Measurements from ENCODE around the gene CRB2. TPM values are rescaled to one million over a fixed set of nuclear protein-coding genes. Genes with fewer than 3 reads are reported as not detected.

Gene CRB2
- total RNA-seq, 1 donor from 2014 or later, result not detected

GRCh38 chr9:123357743-123358059 lies 1.7 kb downstream of the CRB2 start:
- Histone ChIP-seq H3K4me3 (ENCODE audit: low read depth, low read length) (no peak overlapping the region), H3K36me3 (ENCODE audit: control insufficient read depth, insufficient read depth, low read length) (no peaks in the 10 kb centered on the region), H3K27me3 (ENCODE audit: control insufficient read depth, insufficient read depth, low read length) (peaks cover 2% of the 10 kb centered on the region)
- TF ChIP-seq CTCF (IDR thresholded peaks at IDR 0.05; ENCODE audit: insufficient read depth, low read length, severe bottlenecking), result no peak
- DNase-seq (ENCODE audit: low read depth) (no peak), FAIRE-seq (no peak)

- no peak overlapping the region for H3K4me3 ChIP-seq (ENCODE audit: low read depth, low read length)
- H3K36me3 ChIP-seq (ENCODE audit: control insufficient read depth, insufficient read depth, low read length), result no peaks in the 10 kb centered on the region
- DNase-seq (ENCODE audit: low read depth) (no peak), FAIRE-seq (no peak)
- TF ChIP-seq CTCF (IDR thresholded peaks at IDR 0.05; ENCODE audit: insufficient read depth, low read length, severe bottlenecking), result no peak
- H3K27me3 ChIP-seq (ENCODE audit: control insufficient read depth, insufficient read depth, low read length), result peaks cover 2% of the 10 kb centered on the region
Observed at GRCh38 chr9:123358181-123358905, 2.3 kb downstream of the CRB2 start.

- FAIRE-seq, result no peak
- no peak for DNase-seq (ENCODE audit: low read depth)
- Histone ChIP-seq H3K4me3 (ENCODE audit: low read depth, low read length) (no peak overlapping the region), H3K27me3 (ENCODE audit: control insufficient read depth, insufficient read depth, low read length) (peaks cover 2% of the 10 kb centered on the region), H3K36me3 (ENCODE audit: control insufficient read depth, insufficient read depth, low read length) (no peaks in the 10 kb centered on the region)
- TF ChIP-seq CTCF (IDR thresholded peaks at IDR 0.05; ENCODE audit: insufficient read depth, low read length, severe bottlenecking), result no peak
Observed at GRCh38 chr9:123359106-123359505, 3.1 kb downstream of the CRB2 start.

GRCh38 chr9:123359546-123359945 lies 3.5 kb downstream of the CRB2 start:
- no peak for TF ChIP-seq CTCF (IDR thresholded peaks at IDR 0.05; ENCODE audit: insufficient read depth, low read length, severe bottlenecking)
- H3K4me3 ChIP-seq (ENCODE audit: low read depth, low read length), result no peak overlapping the region
- DNase-seq (ENCODE audit: low read depth) (no peak), FAIRE-seq (no peak)
- no peaks in the 10 kb centered on the region for H3K36me3 ChIP-seq (ENCODE audit: control insufficient read depth, insufficient read depth, low read length)
- H3K27me3 ChIP-seq (ENCODE audit: control insufficient read depth, insufficient read depth, low read length), result peaks cover 2% of the 10 kb centered on the region

GRCh38 chr9:123360161-123361085 lies 4.4 kb downstream of the CRB2 start:
- no peak for DNase-seq (ENCODE audit: low read depth)
- no peak for FAIRE-seq

More at GRCh38 chr9:123360161-123361085, 4.4 kb downstream of the CRB2 start:
- no peak for TF ChIP-seq CTCF (IDR thresholded peaks at IDR 0.05; ENCODE audit: insufficient read depth, low read length, severe bottlenecking)
- Histone ChIP-seq H3K4me3 (ENCODE audit: low read depth, low read length) (no peak overlapping the region), H3K27me3 (ENCODE audit: control insufficient read depth, insufficient read depth, low read length) (peaks cover 2% of the 10 kb centered on the region), H3K36me3 (ENCODE audit: control insufficient read depth, insufficient read depth, low read length) (no peaks in the 10 kb centered on the region)
